ENCODE data around the gene TFEB.

Gene TFEB

DNA sequence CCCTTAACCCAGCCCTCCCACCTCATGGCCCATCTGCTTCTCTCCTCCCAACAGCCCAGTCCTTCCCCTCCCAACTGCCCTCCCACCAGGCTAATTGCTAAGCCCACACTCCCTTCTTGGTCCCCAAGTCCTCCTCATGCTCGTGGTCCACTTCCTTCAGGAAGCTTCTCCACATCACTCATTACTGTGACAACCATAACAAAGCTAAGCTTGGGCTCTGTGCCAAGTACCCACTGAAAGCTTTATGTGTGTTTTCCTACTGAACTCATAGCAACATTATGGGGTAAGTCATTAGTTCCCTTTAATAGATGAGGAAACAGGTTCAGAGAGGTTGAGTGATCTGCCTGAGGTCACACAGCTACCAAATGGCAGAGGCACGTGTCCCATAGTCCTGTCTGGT lies 28.1 kb upstream of the TFEB start:
- DNase-seq = no peak

DNA sequence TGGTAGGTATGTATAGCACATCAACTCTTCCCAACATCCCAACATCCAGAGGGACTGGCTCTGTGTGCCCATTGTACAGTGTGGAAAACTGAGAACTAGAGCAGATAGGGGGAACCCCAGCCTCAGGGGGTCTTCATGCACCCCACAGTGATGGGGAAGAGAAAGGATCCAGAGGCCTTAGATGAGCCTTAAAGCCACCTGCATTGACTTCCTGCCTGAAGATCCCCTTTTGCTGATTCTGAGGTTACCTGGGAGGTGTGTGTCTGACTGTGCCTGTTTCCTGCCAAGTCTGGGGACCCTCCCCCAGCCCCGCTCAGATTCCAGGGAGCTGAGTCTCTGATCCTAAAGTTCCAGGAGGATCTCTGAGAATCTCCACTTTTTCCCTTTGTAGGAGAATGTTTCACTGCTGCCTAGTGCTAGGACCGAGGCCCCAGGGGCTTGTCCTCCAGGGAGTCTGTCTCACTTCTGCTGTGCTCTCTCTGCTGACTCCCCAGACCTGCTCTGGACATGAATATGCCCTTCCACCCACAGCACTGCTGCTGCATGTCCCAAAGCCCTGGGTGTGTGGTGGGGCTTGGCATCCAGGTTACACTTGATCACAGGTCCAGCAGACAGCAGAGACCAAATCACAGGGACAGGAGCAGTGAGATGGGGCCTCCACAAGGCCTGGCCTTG lies 24.6 kb upstream of the TFEB start:
- DNase-seq = no peak

GRCh38 chr6:41759106-41759904 lies 23.9 kb upstream of the TFEB start:
- DNase-seq = no peak

DNA sequence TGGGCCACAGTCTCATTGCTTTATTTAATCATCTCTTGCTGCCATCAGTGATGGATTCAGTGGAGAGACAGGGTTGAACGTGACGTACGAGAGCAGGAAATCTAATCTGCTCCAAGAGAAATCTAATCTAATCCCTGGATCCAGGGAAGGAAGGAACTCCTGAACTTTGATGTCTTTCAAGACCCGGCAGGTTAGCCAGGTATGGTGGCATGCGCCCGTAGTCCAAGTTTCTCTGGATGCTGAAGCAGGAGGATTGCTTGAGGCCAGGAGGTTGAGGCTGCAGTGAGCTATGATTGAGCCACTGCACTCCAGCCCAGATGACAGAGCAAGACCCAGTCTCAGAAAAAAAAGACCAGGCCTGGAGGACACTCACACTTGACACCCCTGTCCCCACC lies 23.2 kb upstream of the TFEB start:
- no peak for DNase-seq

DNA sequence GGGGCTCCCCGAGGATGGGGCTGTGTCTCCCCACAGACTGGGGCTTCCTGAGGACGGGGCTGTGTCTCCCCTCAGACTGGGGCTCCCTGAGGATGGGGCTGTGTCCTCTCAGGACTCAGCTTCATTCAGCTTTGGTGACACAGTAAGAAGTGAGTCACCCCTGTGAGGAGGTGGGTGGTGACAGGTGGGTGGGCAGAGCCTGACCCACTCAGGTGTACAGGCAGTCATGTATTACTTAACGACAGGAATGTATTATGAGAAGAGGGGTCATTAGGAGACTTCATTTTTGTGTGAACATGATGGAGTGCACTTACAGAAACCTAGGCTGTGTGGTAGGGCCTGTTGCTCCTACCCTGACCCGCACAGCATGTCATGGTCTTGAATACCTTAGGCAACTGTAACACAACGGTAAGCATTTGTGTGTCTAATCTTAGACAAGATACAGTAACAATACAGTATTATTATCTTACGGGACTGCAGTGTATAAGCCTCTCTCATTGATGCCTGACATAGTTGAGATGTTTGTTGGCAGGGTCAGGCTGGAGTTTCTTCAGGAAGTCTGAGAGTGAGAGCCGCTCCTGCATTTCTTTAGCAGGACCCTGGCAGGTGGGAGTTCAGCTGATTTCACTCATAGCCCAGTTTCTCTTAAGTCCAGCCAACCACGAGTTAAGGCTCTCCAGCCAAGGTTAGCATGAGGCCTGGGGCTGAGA lies 22.7 kb upstream of the TFEB start:
- no peak for DNase-seq

GRCh38 chr6:41757271-41757670 lies 21.9 kb upstream of the TFEB start:
- no peak for DNase-seq

DNA sequence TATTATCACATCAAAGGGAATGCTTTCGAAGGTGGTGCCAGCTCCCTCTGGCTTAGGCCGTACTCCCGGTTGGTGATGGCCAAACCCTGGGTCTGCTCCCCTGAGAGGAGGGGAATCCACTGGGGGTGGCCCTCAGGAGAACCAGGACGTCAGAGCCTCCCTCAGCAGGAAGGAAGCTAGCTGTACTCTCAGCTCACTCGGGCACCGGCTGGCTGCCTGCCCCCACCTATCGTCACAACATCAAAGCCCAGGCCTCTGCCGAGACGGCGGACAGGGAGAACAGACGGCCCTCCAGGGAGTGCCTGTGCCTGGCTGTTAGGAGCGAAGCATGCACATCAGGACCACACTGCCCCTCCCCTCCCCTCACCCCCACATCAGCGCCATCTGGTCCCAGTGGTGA lies 20.9 kb upstream of the TFEB start:
- DNase-seq = no peak

DNA sequence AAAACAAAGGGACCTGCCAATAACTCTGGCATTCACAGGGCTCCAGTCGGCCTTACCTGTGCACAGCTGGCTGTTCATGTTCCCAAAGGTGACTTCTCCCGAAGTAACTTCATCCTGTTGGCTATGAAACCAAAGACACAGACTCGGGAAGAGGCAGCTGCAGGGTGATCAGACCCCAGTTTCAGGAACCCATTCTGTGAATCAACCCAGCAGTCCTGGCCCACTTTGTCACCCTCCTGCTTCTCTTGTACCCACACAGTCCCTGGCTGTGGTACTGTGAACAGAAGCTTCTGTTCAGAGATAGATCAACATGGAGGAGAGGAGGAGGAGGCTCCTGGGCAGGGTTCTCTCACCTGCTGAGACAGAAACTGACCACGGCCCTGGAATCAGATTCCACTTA lies 20.5 kb upstream of the TFEB start:
- DNase-seq = no peak

DNA sequence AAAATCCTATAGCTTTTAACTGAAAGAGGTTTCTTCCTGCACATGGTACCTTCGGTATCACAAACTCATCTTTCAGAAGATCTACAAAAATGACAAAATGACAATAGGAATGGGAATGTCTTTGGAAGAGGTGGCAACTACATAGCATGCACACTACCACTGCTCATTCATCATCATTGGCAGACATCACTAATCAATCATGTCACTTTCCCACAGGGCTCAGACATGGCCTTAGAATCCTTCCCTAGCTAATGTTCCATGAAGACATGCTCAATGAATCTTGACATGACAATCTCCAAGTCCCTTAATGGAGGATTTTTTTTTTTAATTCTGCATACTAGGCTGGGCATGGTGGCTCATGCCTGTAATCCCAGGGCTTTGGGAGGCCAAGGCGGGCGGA lies 15.0 kb upstream of the TFEB start:
- DNase-seq = no peak

DNA sequence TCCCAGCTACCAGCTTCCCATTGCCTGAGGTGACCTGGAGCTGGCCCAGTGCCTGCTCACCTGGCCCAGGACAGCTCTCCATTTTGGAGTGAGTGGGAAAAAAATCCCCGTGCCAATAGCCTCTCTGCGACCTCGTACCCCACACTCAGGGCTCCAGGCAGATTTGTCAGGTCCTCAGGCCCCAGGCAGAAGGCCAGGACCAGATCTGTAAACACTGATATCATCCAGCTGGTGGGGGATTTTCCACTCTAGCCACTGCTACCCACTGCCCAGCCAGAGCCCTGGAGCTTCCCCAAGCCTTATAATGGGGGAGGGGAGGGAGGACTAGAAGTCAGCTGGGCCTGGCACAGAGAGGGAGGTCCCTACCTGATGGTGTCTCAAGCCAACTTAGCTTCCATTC lies 13.1 kb upstream of the TFEB start:
- DNase-seq = no peak

DNA sequence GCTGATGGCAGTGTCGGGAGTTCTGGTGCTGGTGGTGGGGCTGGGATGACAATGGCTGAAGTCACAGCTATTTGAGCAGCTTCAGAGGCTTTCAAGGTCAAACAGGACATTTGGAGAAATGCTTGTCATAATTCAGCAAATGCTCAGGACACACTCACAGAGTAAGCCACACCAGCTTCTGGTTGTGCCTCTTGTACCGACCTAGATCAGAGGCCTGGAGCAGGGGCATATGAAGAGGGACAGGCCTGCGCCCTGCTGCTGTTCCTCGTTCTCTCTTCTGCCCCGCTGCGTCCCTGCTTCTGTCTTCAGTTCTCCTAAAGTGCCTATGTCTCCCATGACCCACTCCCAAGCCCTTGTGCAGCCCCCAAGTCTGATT lies 12.7 kb upstream of the TFEB start:
- DNase-seq = no peak

GRCh38 chr6:41747256-41748101 lies 12.1 kb upstream of the TFEB start, which contains the start of gene PGC:
Gene PGC, minus strand, starts transcription at chr6:41747397. Its CDS starts 63 bp downstream, at chr6:41747334.
- no peak for DNase-seq

GRCh38 chr6:41746107-41746506 lies 10.7 kb upstream of the TFEB start:
- no peak for DNase-seq

- DNase-seq = no peak
These were observed 8.9 kb upstream of the TFEB start for GRCh38 chr6:41744236-41744787.

DNA sequence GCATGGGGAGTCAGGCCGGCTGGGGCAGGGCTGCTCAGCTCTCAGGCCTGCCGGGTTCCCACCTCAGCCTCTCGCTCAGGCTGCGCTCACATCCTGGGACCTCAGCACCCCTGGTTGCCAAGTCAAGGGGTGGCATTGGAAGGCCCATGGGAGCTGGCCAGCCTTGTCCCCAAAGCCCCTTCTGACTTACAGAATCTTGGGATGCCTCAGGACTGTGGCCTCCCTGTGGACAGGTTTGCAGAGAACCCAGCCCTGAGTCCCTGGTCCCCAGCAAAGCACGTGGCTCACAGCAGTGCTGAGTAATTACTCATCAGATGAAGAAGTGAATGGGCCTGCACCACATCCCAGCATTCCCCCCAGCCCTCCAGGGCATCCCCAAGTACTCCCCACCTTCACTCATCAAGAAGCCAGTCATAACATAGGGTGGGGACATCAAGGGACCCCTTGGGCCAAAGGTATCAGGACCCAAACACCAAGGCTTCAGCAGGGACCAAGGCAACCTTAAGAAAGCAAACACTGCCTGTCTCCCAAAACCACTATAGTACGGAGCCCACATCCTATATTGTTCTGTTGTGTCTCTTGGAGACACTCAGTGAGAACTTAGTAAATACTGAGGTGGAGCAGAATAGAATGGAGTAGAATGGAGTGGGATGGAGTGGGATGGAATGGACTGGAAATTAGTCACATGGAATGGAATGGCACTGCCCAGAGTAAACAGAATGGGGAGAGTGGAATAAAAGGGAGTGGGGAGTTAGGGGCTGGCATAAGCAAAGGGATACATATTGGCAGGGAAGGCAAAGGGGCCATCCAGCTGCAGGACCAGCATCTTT lies 8.2 kb upstream of the TFEB start:
- DNase-seq = no peak

GRCh38 chr6:41741625-41742490 lies 6.5 kb upstream of the TFEB start:
- no peak for DNase-seq

DNA sequence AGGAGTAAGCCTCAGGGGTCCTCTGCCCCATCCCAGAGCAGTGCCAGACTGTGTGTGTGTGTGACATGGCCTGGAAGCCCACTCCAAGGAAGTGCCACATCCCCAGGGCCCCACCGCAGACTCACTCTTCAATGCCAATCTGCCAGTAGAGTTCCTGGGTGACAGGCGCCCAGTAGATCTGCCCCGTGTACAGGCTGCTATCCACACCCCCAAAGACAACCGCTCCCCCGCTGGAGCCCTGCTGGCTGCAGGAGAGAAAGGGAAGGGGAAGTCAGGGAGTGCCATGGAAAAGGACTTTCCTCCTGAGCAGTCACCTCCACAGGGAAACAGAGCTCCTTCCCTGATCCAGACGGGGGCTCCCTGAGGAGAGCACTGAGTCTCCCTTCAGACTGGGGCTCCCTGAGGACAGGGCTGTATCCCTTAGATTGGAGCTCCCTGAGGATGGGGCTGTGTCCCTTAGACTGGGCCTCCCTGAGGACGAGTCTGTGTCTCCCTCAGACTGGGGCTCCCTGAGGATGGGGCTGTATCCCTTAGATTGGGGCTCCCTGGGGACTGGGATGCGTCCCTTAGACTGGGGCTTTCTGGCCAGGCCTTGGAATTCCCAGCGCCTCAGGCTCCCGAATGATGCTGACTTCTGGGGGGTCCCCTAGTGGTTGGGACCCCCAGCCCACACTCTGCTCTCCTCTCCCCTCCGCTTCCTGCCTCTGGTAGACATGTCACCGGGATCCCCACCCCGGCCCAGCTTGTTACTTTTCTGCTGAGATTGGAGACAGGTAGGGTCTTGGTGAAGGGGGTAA lies 5.2 kb upstream of the TFEB start:
- DNase-seq = no peak

GRCh38 chr6:41739041-41739440 lies 3.6 kb upstream of the TFEB start:
- no peak for DNase-seq

- no peak for DNase-seq
These were observed 2.3 kb upstream of the TFEB start for GRCh38 chr6:41737591-41738130.

All from activated effector memory CD4-positive, alpha-beta T cell treated with Interleukin-2 at 50 U/mL for 16 hours (primary cell).